ENCODE data around the gene ACSL6.

DNA sequence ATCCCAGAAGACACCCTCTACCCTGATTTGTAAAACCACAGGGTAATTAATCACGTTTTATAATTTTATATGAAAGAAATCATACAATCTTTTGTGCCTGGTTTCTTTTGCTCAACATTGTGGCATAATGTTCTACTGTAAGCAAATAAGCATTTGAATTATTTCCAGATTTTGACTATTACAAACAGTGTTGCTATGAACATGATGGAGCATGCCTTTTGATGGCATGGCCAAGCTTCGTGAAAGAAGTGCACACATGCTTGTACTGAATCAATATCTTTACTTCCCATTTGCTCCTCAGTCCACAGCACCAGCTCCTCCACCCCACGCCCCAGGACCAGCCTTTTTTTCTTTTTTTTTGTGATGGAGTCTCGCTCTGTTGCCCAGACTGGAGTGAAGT lies 29.9 kb downstream of the ACSL6 start:
- TF ChIP-seq, protein P1, sequence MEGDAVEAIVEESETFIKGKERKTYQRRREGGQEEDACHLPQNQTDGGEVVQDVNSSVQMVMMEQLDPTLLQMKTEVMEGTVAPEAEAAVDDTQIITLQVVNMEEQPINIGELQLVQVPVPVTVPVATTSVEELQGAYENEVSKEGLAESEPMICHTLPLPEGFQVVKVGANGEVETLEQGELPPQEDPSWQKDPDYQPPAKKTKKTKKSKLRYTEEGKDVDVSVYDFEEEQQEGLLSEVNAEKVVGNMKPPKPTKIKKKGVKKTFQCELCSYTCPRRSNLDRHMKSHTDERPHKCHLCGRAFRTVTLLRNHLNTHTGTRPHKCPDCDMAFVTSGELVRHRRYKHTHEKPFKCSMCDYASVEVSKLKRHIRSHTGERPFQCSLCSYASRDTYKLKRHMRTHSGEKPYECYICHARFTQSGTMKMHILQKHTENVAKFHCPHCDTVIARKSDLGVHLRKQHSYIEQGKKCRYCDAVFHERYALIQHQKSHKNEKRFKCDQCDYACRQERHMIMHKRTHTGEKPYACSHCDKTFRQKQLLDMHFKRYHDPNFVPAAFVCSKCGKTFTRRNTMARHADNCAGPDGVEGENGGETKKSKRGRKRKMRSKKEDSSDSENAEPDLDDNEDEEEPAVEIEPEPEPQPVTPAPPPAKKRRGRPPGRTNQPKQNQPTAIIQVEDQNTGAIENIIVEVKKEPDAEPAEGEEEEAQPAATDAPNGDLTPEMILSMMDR (IDR thresholded peaks at IDR 0.05): no peak
- no peak for TF ChIP-seq EZH2 (IDR thresholded peaks at IDR 0.05; ENCODE audit: borderline replicate concordance, insufficient read depth, low read depth, low read length, poor library complexity, severe bottlenecking)
